GM10847 (cell line): Measurements from ENCODE around the gene CACNA1C.

ENCODE experiments used
- POLR2A ChIP-seq: IDR thresholded peaks from 2 replicates; pipeline ENCODE4 v1.6.1; 2011; ENCODE audit not compliant: insufficient read length; ENCODE audit errors: extremely low read depth

The CACNA1C gene

GRCh38 chr12:2627076-2627834 is 574.5 kb downstream of the CACNA1C start:
- TF ChIP-seq POLR2A, result no peak

GRCh38 chr12:2627835-2628191 is 575.0 kb downstream of the CACNA1C start:
- TF ChIP-seq POLR2A, result no peak

GRCh38 chr12:2628401-2628800 is 575.6 kb downstream of the CACNA1C start:
- no peak for TF ChIP-seq POLR2A

- TF ChIP-seq POLR2A, result no peak
Measured at GRCh38 chr12:2629051-2629450, 576.3 kb downstream of the CACNA1C start.

- TF ChIP-seq POLR2A, result no peak
Measured at GRCh38 chr12:2631653-2632350, 579.0 kb downstream of the CACNA1C start.

GRCh38 chr12:2633176-2633824 is 580.5 kb downstream of the CACNA1C start:
- TF ChIP-seq POLR2A, result no peak

- TF ChIP-seq POLR2A, result no peak
Measured at GRCh38 chr12:2633825-2634200, 581.0 kb downstream of the CACNA1C start.

- no peak for TF ChIP-seq POLR2A
Measured at GRCh38 chr12:2634471-2634870, 581.7 kb downstream of the CACNA1C start.

- no peak for TF ChIP-seq POLR2A
Measured at GRCh38 chr12:2636741-2637340, 584.1 kb downstream of the CACNA1C start.

- no peak for TF ChIP-seq POLR2A
Measured at GRCh38 chr12:2637371-2637770, 584.6 kb downstream of the CACNA1C start.

- TF ChIP-seq POLR2A, result no peak
Measured at GRCh38 chr12:2638273-2639019, 585.7 kb downstream of the CACNA1C start.

- TF ChIP-seq POLR2A, result no peak
Measured at GRCh38 chr12:2639020-2639298, 586.2 kb downstream of the CACNA1C start.

- TF ChIP-seq POLR2A, result no peak
Measured at GRCh38 chr12:2640281-2640680, 587.5 kb downstream of the CACNA1C start.

GRCh38 chr12:2640709-2641108 is 587.9 kb downstream of the CACNA1C start:
- no peak for TF ChIP-seq POLR2A

- no peak for TF ChIP-seq POLR2A
Measured at GRCh38 chr12:2641207-2641606, 588.4 kb downstream of the CACNA1C start.

GRCh38 chr12:2641761-2642160 is 589.0 kb downstream of the CACNA1C start:
- TF ChIP-seq POLR2A, result no peak
